BE2C (cell line): ENCODE measurements around the gene CELA3B.
A peak's percentile ranks its signal among the peaks of the same experiment; 100 is the strongest.
"Not testable (repeated sequence)": the region's sequence is repeated elsewhere in the genome, so short reads cannot be mapped to it uniquely, and the experiment has no call there.

ENCODE experiments used
- DNase-seq: peaks from one replicate; pipeline ENCODE4 v3.0.0-alpha.2; 2020
- H3K27me3 ChIP-seq: fragments of 250-450 bp; sonication (Bioruptor Pico); 2 replicates; pipeline ENCODE4 v1.5.1; 2020; ENCODE audit warnings: mild to moderate bottlenecking
- H3K36me3 ChIP-seq: fragments of 250-450 bp; sonication (Bioruptor Pico); 2 replicates; pipeline ENCODE4 v1.5.1; 2020; ENCODE audit warnings: mild to moderate bottlenecking
- H3K4me1 ChIP-seq: fragments of 250-450 bp; sonication (Bioruptor Pico); 2 replicates; pipeline ENCODE4 v1.5.1; 2020
- H3K4me3 ChIP-seq: 2 replicates; pipeline ENCODE4 v1.5.1; 2011; ENCODE audit warnings: low read depth, low read length
- H3K9me3 ChIP-seq: fragments of 250-450 bp; sonication (Bioruptor Pico); 2 replicates; pipeline ENCODE4 v1.5.1; 2020
- TF ChIP-seq, protein P1 (sequence below): IDR thresholded peaks from 2 replicates; pipeline ENCODE4 v1.5.1; 2012; ENCODE audit warnings: mild to moderate bottlenecking, low read depth, low read length

CELA3B gene

DNA sequence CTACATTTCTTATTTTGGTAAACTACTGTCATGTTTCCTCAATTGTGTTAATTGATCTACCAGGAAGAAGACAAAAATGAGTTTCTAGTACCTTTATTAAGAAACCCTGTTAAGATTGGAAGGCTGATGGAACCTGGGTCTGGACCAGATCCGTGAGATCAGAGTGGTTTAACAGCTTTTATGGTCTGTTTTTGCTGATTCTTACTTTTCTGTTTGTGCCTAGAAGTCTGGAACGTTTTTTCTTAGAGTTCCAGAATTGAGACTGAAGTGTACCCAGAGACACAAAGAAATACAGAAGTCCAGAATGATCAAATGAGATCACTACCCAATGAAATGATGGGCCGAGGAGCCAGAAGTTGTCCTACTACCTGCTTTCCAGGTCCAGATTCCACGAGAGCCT, 53.2 kb downstream of the CELA3B start:
- H3K4me1 ChIP-seq: no peaks in the 10 kb centered on the region
- no peak for DNase-seq
- H3K27me3 ChIP-seq: no peaks in the 10 kb centered on the region
- no peaks in the 10 kb centered on the region for H3K36me3 ChIP-seq
- H3K4me3 ChIP-seq: no peak overlapping the region
- H3K9me3 ChIP-seq: no peaks in the 10 kb centered on the region
- TF ChIP-seq, protein P1, sequence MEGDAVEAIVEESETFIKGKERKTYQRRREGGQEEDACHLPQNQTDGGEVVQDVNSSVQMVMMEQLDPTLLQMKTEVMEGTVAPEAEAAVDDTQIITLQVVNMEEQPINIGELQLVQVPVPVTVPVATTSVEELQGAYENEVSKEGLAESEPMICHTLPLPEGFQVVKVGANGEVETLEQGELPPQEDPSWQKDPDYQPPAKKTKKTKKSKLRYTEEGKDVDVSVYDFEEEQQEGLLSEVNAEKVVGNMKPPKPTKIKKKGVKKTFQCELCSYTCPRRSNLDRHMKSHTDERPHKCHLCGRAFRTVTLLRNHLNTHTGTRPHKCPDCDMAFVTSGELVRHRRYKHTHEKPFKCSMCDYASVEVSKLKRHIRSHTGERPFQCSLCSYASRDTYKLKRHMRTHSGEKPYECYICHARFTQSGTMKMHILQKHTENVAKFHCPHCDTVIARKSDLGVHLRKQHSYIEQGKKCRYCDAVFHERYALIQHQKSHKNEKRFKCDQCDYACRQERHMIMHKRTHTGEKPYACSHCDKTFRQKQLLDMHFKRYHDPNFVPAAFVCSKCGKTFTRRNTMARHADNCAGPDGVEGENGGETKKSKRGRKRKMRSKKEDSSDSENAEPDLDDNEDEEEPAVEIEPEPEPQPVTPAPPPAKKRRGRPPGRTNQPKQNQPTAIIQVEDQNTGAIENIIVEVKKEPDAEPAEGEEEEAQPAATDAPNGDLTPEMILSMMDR: no peak

DNA sequence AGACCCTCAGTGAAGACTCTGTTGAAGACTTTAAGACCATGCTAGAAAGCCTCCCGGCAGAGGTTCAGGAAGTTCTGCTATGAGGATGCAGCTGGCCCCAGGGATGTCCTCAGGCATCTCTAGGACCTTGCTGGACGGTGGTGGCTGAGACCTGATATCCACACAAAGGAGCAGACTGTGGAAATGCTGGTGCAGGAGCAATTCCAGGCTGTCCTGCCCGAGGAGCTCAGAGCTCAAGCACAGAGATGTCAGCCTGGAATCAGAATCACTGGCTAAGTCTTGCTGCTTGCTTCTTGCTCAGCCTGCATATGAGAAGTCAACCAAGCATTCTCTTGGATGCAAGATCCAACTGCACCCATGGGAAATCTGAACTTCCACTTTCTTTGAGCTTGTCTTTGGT, 53.7 kb downstream of the CELA3B start:
- H3K36me3 ChIP-seq: no peaks in the 10 kb centered on the region
- TF ChIP-seq, protein P1: no peak
- no peaks in the 10 kb centered on the region for H3K27me3 ChIP-seq
- no peaks in the 10 kb centered on the region for H3K9me3 ChIP-seq
- DNase-seq: no peak
- no peaks in the 10 kb centered on the region for H3K4me1 ChIP-seq
- no peak overlapping the region for H3K4me3 ChIP-seq

DNA sequence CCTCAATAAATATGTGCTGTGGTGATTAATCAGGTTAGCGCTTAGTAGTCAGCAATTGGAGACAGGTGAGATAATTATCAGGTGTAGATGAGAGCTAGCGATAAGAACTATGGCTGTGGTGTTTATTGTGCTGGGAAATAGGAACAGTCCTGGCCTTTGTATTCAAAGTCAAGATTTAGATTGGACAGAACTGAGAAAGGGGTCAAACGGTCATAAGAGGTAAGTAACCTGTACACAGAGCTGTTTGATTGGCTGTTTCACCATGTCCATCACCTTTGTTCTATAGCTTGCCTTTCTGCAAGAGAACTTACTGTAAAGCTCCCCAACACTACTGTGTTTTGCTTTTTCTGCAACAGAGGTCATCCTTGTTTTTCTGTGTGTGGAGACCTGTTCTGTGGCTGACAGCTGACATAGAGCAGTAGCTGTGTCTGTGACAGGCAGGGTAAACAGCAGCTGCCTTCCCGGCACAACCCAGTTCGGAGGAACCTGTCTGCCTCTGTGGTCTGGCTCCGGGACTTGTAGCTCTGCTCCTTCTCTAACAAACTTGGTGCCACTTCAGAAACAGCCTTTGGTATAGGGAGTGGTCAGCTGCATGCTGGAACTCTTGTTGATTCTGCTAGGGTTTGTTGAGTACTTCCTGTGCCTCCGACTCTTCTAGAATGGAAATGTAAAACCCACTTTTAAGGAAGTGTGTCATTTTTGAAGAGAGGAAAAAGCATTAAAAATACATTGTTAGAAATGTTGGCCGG, 54.6 kb downstream of the CELA3B start:
- H3K4me3 ChIP-seq: no peak overlapping the region
- TF ChIP-seq, protein P1: no peak
- H3K4me1 ChIP-seq: no peaks in the 10 kb centered on the region
- DNase-seq: peak; percentile 54
- no peaks in the 10 kb centered on the region for H3K27me3 ChIP-seq
- H3K36me3 ChIP-seq: no peaks in the 10 kb centered on the region
- no peaks in the 10 kb centered on the region for H3K9me3 ChIP-seq

DNA sequence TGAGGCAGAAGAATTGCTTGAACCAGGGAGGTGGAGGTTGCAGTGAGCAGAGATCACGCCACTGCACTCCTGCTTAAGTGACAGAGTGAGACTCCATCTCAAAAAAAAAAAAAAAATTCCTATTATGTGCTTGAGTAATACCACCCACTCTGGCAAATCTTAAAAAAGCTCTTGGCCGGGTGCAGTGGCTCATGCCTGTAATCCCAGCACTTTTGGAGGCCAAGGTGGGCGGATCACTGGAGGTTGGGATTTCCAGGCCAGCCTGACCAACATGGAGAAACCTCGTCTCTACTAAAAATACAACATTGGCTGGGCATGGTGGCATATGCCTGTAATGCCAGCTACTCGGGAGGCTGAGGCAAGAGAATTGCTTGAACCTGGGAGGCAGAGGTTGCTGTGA, 58.0 kb downstream of the CELA3B start:
- H3K27me3 ChIP-seq, H3K4me3 ChIP-seq, H3K4me1 ChIP-seq, DNase-seq, H3K9me3 ChIP-seq, H3K36me3 ChIP-seq: not testable (repeated sequence)

DNA sequence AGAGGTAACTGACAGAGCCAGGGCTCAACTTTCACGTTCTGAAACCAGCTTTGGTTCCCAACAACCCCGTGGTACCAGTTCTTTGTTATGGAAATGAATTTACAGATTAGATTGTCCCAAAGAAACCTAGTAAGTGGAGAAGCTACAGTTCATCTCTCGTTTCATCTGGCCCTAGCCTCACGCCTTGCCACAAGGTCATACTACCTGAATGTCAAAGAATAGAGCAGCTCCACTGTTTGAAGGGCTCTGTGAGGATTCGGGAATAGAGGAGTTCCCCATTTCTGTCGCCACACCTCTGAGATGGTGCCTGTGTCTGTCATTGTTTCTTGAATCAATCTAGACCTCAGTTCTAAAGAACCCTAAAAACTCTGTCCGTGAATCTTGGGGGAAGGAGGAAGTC, 60.7 kb downstream of the CELA3B start:
- H3K9me3 ChIP-seq: no peaks in the 10 kb centered on the region
- TF ChIP-seq, protein P1: no peak
- H3K4me1 ChIP-seq: no peaks in the 10 kb centered on the region
- no peaks in the 10 kb centered on the region for H3K36me3 ChIP-seq
- no peak for DNase-seq
- no peak overlapping the region for H3K4me3 ChIP-seq
- H3K27me3 ChIP-seq: no peaks in the 10 kb centered on the region

DNA sequence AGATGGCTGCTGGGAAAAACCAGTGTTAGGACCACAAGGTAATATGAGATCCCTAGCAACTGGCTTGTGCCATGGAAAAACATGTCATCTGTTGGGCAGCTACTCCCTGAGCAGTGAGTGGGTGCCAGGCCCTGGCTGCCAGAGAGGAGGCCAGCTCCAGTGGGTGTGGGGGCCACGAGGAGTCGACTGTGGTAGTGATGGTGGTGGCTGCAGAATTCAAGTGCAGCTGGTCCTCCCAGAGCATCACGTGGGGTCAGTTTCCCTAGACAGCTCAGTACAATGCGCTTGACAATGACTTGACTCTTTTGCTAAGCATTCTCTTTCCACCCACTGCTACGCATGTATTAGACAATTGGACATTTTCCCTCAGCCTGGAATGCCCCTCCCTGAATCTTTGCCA, 61.2 kb downstream of the CELA3B start:
- H3K9me3 ChIP-seq: no peaks in the 10 kb centered on the region
- no peaks in the 10 kb centered on the region for H3K36me3 ChIP-seq
- TF ChIP-seq, protein P1: no peak
- no peaks in the 10 kb centered on the region for H3K27me3 ChIP-seq
- no peak overlapping the region for H3K4me3 ChIP-seq
- no peaks in the 10 kb centered on the region for H3K4me1 ChIP-seq
- DNase-seq: no peak
